OCI-LY1 (cell line): ENCODE measurements around the gene PRDM8.

Experiments
- H2AFZ ChIP-seq: fragments of 200-600 bp; sonication (generic), shearing (Covaris generic); 2 replicates; pipeline ENCODE4 v1.6.0; 2014; ENCODE audit warnings: antibody characterized with exemption, mild to moderate bottlenecking, low read length
- H3F3A ChIP-seq: fragments of 200-600 bp; sonication (generic), shearing (Covaris generic); 2 replicates; pipeline ENCODE4 v1.6.0; 2014; ENCODE audit warnings: mild to moderate bottlenecking, antibody characterized with exemption, low read length, moderate library complexity; ENCODE audit not compliant: insufficient read depth
- H3K27ac ChIP-seq: fragments of 200-600 bp; sonication (generic); 2 replicates; pipeline ENCODE4 v1.5.1; 2014; ENCODE audit warnings: low read length, mixed run types, mild to moderate bottlenecking, low read depth; ENCODE audit not compliant: poor library complexity, severe bottlenecking
- H3K27me3 ChIP-seq: fragments of 200-600 bp; sonication (generic); 2 replicates; pipeline ENCODE4 v1.6.0; 2014; ENCODE audit warnings: antibody characterized with exemption, mild to moderate bottlenecking, low read length, moderate library complexity; ENCODE audit not compliant: insufficient read depth
- H3K36me3 ChIP-seq: fragments of 200-600 bp; sonication (generic); 2 replicates; pipeline ENCODE4 v1.6.1; 2014; ENCODE audit warnings: mild to moderate bottlenecking, antibody characterized with exemption, low read length, moderate library complexity, mixed read lengths; ENCODE audit not compliant: insufficient read depth
- H3K4me1 ChIP-seq: fragments of 200-600 bp; sonication (generic); 2 replicates; pipeline ENCODE4 v1.5.1; 2014; ENCODE audit warnings: mild to moderate bottlenecking, low read length, moderate library complexity; ENCODE audit not compliant: insufficient read depth, severe bottlenecking
- H3K4me2 ChIP-seq: fragments of 200-600 bp; sonication (generic), shearing (Covaris generic); 2 replicates; pipeline ENCODE4 v1.6.1; 2014; ENCODE audit warnings: low read length
- H3K4me3 ChIP-seq: fragments of 200-600 bp; sonication (generic); 2 replicates; pipeline ENCODE4 v1.5.1; 2014; ENCODE audit warnings: low read length, low read depth, mild to moderate bottlenecking, mixed read lengths; ENCODE audit not compliant: poor library complexity, severe bottlenecking
- H3K79me2 ChIP-seq: fragments of 200-600 bp; shearing (Covaris generic); 2 replicates; pipeline ENCODE4 v1.6.1; 2016; ENCODE audit warnings: mixed run types, low read length, mixed read lengths; ENCODE audit not compliant: insufficient read depth
- H3K9ac ChIP-seq: fragments of 200-600 bp; sonication (generic), shearing (Covaris generic); 2 replicates; pipeline ENCODE4 v1.6.1; 2014; ENCODE audit warnings: mild to moderate bottlenecking, low read length, mixed read lengths
- H3K9me2 ChIP-seq: fragments of 200-600 bp; sonication (generic), shearing (Covaris generic); 2 replicates; pipeline ENCODE4 v1.6.1; 2014; ENCODE audit warnings: low read depth, mild to moderate bottlenecking, low read length, mixed read lengths
- H3K9me3 ChIP-seq: fragments of 200-600 bp; shearing (Covaris generic); 2 replicates; pipeline ENCODE4 v1.6.1; 2014; ENCODE audit warnings: low read length, mixed read lengths
- H4K20me1 ChIP-seq: fragments of 200-600 bp; sonication (generic), shearing (Covaris generic); 2 replicates; pipeline ENCODE4 v1.6.0; 2016; ENCODE audit warnings: mild to moderate bottlenecking, low read length; ENCODE audit not compliant: insufficient read depth
- EZH2 ChIP-seq: fragments of 200-600 bp; sonication (generic), shearing (Covaris generic); IDR thresholded peaks from 2 replicates; pipeline ENCODE4 v1.8.0; 2017; ENCODE audit warnings: borderline replicate concordance, mixed run types, mild to moderate bottlenecking, antibody characterized with exemption, low read length, moderate library complexity, mixed read lengths
- TF ChIP-seq, protein P1 (sequence below): fragments of 200-600 bp; sonication (generic), shearing (Covaris generic); IDR thresholded peaks from 2 replicates; pipeline ENCODE4 v1.5.1; 2017; ENCODE audit warnings: mild to moderate bottlenecking, antibody characterized with exemption, low read length, moderate library complexity, mixed read lengths

The PRDM8 gene

DNA sequence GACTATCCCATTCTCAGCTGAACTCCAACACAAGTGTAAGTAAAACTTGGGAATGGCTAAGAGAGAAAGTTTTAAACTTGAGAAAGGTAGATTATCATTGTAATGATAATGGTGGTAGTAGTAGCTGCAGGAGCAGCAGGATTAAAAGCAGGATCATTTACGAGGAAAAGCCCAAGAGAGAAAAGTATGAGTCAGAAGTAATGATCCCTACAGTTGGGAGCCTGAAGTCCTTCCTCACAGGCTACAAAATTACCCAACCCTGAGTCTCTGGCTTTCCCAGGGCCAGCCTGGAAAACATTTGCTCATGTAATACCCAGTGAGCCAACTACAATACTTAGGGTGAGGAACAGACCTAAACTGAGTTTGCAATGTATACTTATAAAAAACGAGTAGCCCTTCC is 4.4 kb upstream of the PRDM8 start:
- H3K9me3 ChIP-seq, result no peaks in the 10 kb centered on the region
- peaks cover 4% of the 10 kb centered on the region; the same call in 1 of the 2 replicates for H3K27me3 ChIP-seq
- no peaks in the 10 kb centered on the region for H3K79me2 ChIP-seq
- no peaks in the 10 kb centered on the region for H3K36me3 ChIP-seq
- H3K9ac ChIP-seq, result no peak overlapping the region
- no peak overlapping the region for H2AFZ ChIP-seq
- no peaks in the 10 kb centered on the region for H3K4me1 ChIP-seq
- H3K27ac ChIP-seq, result no peak overlapping the region
- H3K4me2 ChIP-seq, result no peak overlapping the region
- H4K20me1 ChIP-seq, result no peaks in the 10 kb centered on the region
- H3K9me2 ChIP-seq, result no peaks in the 10 kb centered on the region
- TF ChIP-seq, protein P1, sequence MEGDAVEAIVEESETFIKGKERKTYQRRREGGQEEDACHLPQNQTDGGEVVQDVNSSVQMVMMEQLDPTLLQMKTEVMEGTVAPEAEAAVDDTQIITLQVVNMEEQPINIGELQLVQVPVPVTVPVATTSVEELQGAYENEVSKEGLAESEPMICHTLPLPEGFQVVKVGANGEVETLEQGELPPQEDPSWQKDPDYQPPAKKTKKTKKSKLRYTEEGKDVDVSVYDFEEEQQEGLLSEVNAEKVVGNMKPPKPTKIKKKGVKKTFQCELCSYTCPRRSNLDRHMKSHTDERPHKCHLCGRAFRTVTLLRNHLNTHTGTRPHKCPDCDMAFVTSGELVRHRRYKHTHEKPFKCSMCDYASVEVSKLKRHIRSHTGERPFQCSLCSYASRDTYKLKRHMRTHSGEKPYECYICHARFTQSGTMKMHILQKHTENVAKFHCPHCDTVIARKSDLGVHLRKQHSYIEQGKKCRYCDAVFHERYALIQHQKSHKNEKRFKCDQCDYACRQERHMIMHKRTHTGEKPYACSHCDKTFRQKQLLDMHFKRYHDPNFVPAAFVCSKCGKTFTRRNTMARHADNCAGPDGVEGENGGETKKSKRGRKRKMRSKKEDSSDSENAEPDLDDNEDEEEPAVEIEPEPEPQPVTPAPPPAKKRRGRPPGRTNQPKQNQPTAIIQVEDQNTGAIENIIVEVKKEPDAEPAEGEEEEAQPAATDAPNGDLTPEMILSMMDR, result no peak
- no peak for TF ChIP-seq EZH2
- H3K4me3 ChIP-seq, result no peak overlapping the region
- H3F3A ChIP-seq, result no peaks in the 10 kb centered on the region

DNA sequence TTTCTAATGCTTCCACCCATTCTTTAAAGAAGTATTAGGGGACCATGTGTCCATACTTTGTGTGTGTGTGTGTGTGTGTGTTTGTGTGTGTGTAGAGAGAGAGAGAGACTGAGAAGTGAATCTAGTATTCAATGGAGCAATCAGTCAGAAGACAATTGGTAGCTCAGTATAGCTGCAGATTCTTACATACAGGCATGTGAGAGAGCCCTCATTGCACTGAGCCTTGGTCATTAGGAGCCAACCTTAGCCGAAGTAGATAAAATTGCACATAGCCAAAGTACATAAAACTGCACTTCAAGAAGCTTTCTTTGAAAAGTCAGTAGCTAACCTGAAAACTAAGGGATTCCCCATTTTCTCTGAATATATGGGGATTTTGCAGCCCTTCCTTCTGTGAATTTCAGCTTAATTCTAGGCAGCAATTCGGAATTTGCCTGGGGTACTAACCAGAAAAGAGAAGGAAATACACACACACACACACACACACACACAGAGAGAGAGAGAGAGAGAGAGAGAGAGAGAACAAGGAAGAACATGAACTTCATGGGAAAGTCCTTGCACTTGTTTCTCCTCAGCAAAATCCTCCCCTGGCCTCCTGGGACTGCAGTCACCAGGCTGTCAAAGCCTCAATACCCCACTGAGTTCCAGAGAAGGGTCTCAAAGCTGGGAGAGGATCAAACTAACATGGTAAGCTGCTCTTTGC is 1.7 kb upstream of the PRDM8 start:
- H3K4me3 ChIP-seq, result no peak overlapping the region
- no peaks in the 10 kb centered on the region for H3K9me2 ChIP-seq
- no peaks in the 10 kb centered on the region for H3F3A ChIP-seq
- no peaks in the 10 kb centered on the region for H3K36me3 ChIP-seq
- no peak overlapping the region for H3K9ac ChIP-seq
- no peak overlapping the region for H3K27ac ChIP-seq
- H3K4me1 ChIP-seq, result no peaks in the 10 kb centered on the region
- TF ChIP-seq, protein P1, result no peak
- TF ChIP-seq EZH2, result no peak
- no peaks in the 10 kb centered on the region for H4K20me1 ChIP-seq
- no peaks in the 10 kb centered on the region for H3K79me2 ChIP-seq
- no peaks in the 10 kb centered on the region for H3K9me3 ChIP-seq
- H3K4me2 ChIP-seq, result no peak overlapping the region
- H3K27me3 ChIP-seq, result peaks cover under 1% of the 10 kb centered on the region; the same call in 1 of the 2 replicates
- no peak overlapping the region for H2AFZ ChIP-seq

DNA sequence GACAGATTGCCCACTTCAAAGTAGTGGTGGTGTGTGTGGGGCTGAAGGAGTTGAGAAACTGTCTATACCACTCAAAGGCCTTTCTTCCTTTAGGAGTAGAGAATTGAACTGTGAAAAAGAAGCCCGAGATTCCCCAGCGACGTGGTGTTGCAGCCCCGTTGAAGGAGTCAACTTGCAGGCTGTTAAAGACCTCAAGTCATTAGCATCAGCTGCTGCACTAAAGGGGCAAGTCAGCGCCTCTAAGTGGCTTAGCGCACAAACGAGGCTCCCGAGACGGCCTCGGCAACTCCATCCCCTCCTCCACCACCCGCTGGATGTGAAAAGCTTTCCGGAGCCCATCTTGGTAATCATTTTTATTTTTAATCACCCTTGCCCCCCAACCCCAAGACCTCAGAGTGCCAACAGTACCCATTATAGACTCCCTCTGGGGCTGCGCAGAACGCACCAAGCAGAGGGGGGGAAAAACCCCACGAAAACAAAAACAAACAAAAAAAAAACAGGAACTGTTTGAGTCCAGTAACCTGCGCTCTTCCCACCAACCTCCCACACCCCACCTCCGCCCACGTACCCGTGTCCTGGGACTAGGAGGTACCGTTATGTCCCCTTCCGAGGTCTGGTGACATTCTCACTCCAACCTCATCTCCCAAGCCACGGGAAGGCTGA is 913 bp upstream of the PRDM8 start:
- Histone ChIP-seq H3K36me3 (no peaks in the 10 kb centered on the region), H3K9me3 (no peaks in the 10 kb centered on the region), H3K9ac (no peak overlapping the region), H2AFZ (no peak overlapping the region), H3F3A (no peaks in the 10 kb centered on the region), H3K4me2 (no peak overlapping the region), H4K20me1 (no peaks in the 10 kb centered on the region), H3K4me3 (no peak overlapping the region), H3K4me1 (no peaks in the 10 kb centered on the region), H3K27ac (no peak overlapping the region), H3K79me2 (no peaks in the 10 kb centered on the region), H3K9me2 (no peaks in the 10 kb centered on the region), H3K27me3 (no peaks in the 10 kb centered on the region)
- TF ChIP-seq, protein P1, result no peak
- no peak for TF ChIP-seq EZH2
